ENCODE results near the gene TCERG1. TPM values are rescaled to one million over a fixed set of nuclear protein-coding genes. Genes with fewer than 3 reads are reported as not detected.

The TCERG1 gene
- polyA plus RNA-seq, 3 donors = 11.6 to 37.3 (median 18.0) TPM

DNA sequence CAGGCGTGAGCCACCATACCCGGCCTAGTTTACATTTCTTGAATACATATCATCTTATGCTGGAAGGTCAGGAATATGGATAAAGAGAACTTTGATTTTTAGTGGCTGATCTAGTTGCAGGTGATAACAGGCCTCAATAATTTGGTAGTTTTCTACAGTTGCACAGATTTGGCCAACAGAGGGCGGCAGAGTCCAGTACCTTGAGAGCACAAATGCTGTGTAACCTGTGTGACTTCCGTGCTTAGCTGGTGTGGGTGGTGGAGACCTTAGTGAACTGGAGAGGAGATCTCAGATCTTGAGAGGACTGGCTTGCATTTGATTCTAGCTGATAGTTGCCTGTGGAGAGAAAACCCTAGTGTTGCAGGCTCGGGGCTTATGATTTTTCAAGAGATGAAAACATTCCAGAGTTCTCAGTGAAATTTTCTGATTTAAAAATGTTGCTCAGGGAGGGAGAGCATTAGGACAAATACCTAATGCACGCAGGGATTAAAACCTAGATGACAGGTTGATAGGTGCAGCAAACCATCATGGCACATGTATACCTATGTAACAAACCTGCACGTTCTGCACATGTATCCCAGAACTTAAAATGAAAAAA lies 86.2 kb downstream of the TCERG1 start:
- Histone ChIP-seq H3K9me3 (replicated peaks in 1 of 2; ENCODE audit: control insufficient read depth in 1 of 2, insufficient read depth in 1 of 2, low read length in 2 of 2) (no peaks in the 10 kb centered on the region), H3K79me2 (ENCODE audit: insufficient read depth, low read length) (no peaks in the 10 kb centered on the region), H4K20me1 (ENCODE audit: insufficient read depth, low read length) (no peaks in the 10 kb centered on the region), H3K27ac (ENCODE audit: low read depth in 1 of 2, low read length in 2 of 2) (no peak overlapping the region), H3K4me1 (ENCODE audit: control insufficient read depth in 1 of 2, insufficient read depth in 2 of 2, low read length in 2 of 2) (no peaks in the 10 kb centered on the region), H3K36me3 (replicated peaks in 1 of 2; ENCODE audit: control insufficient read depth in 1 of 2, insufficient read depth in 2 of 2, low read length in 2 of 2) (no peaks in the 10 kb centered on the region), H3K4me2 (replicated peaks; ENCODE audit: extremely low read depth, low read length, poor library complexity, severe bottlenecking) (no peak overlapping the region), H3K9ac (ENCODE audit: insufficient read depth, low read length, poor library complexity, severe bottlenecking) (no peak overlapping the region), H3K4me3 (replicated peaks in 1 of 3; ENCODE audit: low read depth in 2 of 3, low read length in 3 of 3) (no peak overlapping the region), H2AFZ (ENCODE audit: insufficient read depth, low read depth, low read length, poor library complexity, severe bottlenecking) (no peak overlapping the region), H3K27me3 (ENCODE audit: control insufficient read depth in 2 of 2, insufficient read depth in 2 of 2, low read length in 2 of 2) (no peaks in the 10 kb centered on the region)
- H3K4me1 Mint-ChIP-seq = peaks cover 2% of the 10 kb centered on the region
- H3K27ac Mint-ChIP-seq = no peak overlapping the region
- WGBS (ENCODE audit: insufficient coverage) = 0% methylated on average over 2 of the region's 7 CpGs
- intact Hi-C loops (cut with micrococcal nuclease) = loop anchor here in 1 of 2 donors (5.0 kb wide), 1 partner anchor 434 kb away; no protein-coding TSS in a partner anchor
- no peaks in the 10 kb centered on the region for H3K36me3 Mint-ChIP-seq
- TF ChIP-seq, protein P1, sequence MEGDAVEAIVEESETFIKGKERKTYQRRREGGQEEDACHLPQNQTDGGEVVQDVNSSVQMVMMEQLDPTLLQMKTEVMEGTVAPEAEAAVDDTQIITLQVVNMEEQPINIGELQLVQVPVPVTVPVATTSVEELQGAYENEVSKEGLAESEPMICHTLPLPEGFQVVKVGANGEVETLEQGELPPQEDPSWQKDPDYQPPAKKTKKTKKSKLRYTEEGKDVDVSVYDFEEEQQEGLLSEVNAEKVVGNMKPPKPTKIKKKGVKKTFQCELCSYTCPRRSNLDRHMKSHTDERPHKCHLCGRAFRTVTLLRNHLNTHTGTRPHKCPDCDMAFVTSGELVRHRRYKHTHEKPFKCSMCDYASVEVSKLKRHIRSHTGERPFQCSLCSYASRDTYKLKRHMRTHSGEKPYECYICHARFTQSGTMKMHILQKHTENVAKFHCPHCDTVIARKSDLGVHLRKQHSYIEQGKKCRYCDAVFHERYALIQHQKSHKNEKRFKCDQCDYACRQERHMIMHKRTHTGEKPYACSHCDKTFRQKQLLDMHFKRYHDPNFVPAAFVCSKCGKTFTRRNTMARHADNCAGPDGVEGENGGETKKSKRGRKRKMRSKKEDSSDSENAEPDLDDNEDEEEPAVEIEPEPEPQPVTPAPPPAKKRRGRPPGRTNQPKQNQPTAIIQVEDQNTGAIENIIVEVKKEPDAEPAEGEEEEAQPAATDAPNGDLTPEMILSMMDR (IDR thresholded peaks at IDR 0.05) = peak; percentile 70
- H3K4me3 Mint-ChIP-seq = no peak overlapping the region
- peak; percentile 15 to 42 (median 32) for DNase-seq
- peaks cover 0 to 2% (median 0%) of the 10 kb centered on the region in 7 donors for H3K9me3 Mint-ChIP-seq
- H3K27me3 Mint-ChIP-seq (ENCODE audit: low read depth in 3 of 3) = peaks cover 1 to 5% (median 2%) of the 10 kb centered on the region in 3 donors

DNA sequence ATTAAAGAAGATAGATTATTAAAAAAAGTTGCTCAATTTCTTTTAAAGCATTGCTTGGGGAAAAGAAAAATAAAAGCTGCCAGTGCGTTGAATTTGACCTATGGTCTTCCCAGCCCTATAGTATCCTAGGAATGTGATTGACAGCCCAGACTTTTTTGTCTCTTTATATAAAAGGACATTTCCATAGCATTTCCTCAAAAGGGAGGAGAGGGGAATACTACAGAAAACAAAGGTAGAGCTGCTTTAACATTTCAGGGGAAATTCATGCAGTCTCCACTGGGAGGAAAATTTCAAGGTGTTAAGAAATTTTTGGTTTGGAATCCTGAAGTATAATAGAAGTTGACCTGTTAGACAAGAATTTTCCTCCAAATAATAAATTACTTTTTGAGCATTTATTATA lies 86.7 kb downstream of the TCERG1 start:
- no peak overlapping the region for H2AFZ ChIP-seq (ENCODE audit: insufficient read depth, low read depth, low read length, poor library complexity, severe bottlenecking)
- DNase-seq = no peak
- H3K36me3 Mint-ChIP-seq = no peaks in the 10 kb centered on the region
- no peak overlapping the region for H3K4me2 ChIP-seq (replicated peaks; ENCODE audit: extremely low read depth, low read length, poor library complexity, severe bottlenecking)
- WGBS (ENCODE audit: insufficient coverage) = no CpG with 5 or more reads among the region's 1 CpG
- H3K4me1 Mint-ChIP-seq = peaks cover 2% of the 10 kb centered on the region
- H3K9ac ChIP-seq (ENCODE audit: insufficient read depth, low read length, poor library complexity, severe bottlenecking) = no peak overlapping the region
- no peak overlapping the region for H3K4me3 ChIP-seq (replicated peaks in 1 of 3; ENCODE audit: low read depth in 2 of 3, low read length in 3 of 3)
- no peaks in the 10 kb centered on the region for H3K27me3 ChIP-seq (ENCODE audit: control insufficient read depth in 2 of 2, insufficient read depth in 2 of 2, low read length in 2 of 2)
- no peaks in the 10 kb centered on the region for H3K79me2 ChIP-seq (ENCODE audit: insufficient read depth, low read length)
- no peak overlapping the region for H3K27ac Mint-ChIP-seq
- no peaks in the 10 kb centered on the region for H3K9me3 ChIP-seq (replicated peaks in 1 of 2; ENCODE audit: control insufficient read depth in 1 of 2, insufficient read depth in 1 of 2, low read length in 2 of 2)
- intact Hi-C loops (cut with micrococcal nuclease) = loop anchor here in 1 of 2 donors (5.0 kb wide), 1 partner anchor 433 kb away; no protein-coding TSS in a partner anchor
- no peaks in the 10 kb centered on the region for H3K4me1 ChIP-seq (ENCODE audit: control insufficient read depth in 1 of 2, insufficient read depth in 2 of 2, low read length in 2 of 2)
- no peaks in the 10 kb centered on the region for H3K36me3 ChIP-seq (replicated peaks in 1 of 2; ENCODE audit: control insufficient read depth in 1 of 2, insufficient read depth in 2 of 2, low read length in 2 of 2)
- TF ChIP-seq, protein P1 (IDR thresholded peaks at IDR 0.05) = no peak
- H4K20me1 ChIP-seq (ENCODE audit: insufficient read depth, low read length) = no peaks in the 10 kb centered on the region
- no peak overlapping the region for H3K27ac ChIP-seq (ENCODE audit: low read depth in 1 of 2, low read length in 2 of 2)
- H3K27me3 Mint-ChIP-seq (ENCODE audit: low read depth in 3 of 3) = peaks cover 1 to 5% (median 2%) of the 10 kb centered on the region in 3 donors
- no peak overlapping the region for H3K4me3 Mint-ChIP-seq
- H3K9me3 Mint-ChIP-seq = peaks cover 0 to 2% (median 0%) of the 10 kb centered on the region in 7 donors

All from CD14-positive monocyte (primary cell).